Fibroblast of skin of abdomen (primary cell): ENCODE measurements around the gene RERGL. TPM values are rescaled to one million over a fixed set of nuclear protein-coding genes. Genes with fewer than 3 reads are reported as not detected.
A peak's percentile ranks its signal among the peaks of the same experiment; 100 is the strongest.
"Not testable (repeated sequence)": the region's sequence is repeated elsewhere in the genome, so short reads cannot be mapped to it uniquely, and the experiment has no call there.

Experiments
- DNase-seq: peaks from one replicate; pipeline ENCODE4 v3.0.0-alpha.2; 2013
- polyA plus RNA-seq, 2 experiments: library from polyadenylated mRNA; unstranded; fragments of 120-200 nt; gene quantifications; one replicate each; pipeline ENCODE4 v1.2.1, GENCODE V29; 2013; ENCODE audit not compliant: insufficient read length in 2 of 2

RERGL gene, protein sequence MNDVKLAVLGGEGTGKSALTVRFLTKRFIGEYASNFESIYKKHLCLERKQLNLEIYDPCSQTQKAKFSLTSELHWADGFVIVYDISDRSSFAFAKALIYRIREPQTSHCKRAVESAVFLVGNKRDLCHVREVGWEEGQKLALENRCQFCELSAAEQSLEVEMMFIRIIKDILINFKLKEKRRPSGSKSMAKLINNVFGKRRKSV
- not detected for polyA plus RNA-seq (2013, experiment 1 of 2; ENCODE audit: insufficient read length)
- not detected for polyA plus RNA-seq (2013, experiment 2 of 2; ENCODE audit: insufficient read length)

DNA sequence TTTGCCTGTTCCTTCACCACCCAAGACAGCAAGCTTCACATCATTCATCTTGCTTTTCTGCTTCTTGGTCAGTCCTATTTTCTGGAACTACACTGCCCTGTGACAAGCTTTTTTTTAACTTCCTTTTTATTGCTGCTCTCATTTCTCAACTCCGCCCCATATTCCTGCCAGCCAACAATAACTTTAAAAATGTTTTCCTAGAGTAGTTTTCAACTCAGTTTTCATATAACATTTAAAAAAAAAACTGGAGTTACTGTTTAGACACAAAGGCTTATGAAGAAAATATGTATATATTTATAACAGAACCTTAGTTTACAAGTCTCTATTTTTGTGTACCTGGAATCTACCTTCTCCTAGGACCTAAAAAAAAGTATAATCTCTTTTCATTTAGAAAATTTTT, at the start of gene RERGL:
Gene RERGL (minus strand): TSS at position 101 of the 400 bp plus-strand sequence. CDS start 53 bp downstream, at position 48.
- no peak for DNase-seq

DNA sequence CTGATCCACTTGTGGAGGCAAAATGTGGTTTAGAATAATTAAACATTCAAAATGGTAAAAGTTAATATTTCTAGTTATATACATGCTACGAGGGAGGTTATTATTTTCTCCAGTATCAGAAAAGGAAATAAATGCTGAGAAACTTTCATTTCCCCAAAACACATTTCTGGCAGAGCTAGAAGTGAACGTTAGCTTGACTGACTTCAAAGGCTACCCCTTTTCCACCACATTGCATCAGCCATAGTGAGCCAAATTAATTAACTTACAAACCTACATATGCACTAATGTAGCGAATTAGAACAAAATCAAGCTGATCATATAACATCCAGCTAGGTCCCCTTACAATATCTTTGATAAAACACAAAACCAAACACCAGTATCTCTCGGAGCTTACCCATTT, 49.3 kb upstream of the RERGL start:
- peak; percentile 8 for DNase-seq

DNA sequence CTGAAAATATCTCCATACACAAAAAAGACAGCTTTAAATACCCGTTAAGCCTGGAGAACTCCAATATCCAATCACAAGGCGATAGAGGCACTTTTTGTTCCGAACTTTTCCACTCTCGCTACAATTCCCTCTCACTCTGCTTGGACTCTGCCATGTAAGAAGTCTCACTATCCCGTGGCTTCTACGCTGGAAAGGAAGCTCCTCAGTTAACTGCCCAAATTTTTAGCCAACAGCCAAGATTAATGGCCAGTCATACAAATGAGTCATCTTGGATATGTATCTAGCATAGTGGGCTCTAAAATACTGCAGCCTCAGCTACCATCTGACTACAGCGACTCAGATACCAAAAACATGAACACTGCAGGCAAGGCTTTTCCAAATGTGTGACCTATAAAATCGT, 45.5 kb upstream of the RERGL start:
- peak; percentile 66 for DNase-seq

DNA sequence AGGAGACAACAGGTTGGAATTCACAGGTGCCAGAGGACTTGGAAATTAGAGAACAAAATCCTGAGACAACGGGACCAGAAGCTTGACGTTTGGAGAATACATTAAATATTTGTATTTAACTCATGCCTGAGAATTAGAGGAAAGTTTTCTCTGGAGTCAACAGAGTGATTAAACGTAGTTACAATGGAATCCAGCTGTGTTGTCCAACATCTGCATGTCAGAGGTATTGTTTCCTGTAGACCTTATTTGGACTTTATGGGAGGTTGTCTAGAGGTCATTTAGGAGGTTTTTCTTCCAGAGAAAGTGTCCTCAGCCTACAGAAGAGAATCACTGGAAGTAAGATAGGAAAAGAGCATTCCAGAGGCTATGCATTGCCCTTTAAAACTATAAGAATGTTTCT, 45.1 kb upstream of the RERGL start:
- DNase-seq: no peak

DNA sequence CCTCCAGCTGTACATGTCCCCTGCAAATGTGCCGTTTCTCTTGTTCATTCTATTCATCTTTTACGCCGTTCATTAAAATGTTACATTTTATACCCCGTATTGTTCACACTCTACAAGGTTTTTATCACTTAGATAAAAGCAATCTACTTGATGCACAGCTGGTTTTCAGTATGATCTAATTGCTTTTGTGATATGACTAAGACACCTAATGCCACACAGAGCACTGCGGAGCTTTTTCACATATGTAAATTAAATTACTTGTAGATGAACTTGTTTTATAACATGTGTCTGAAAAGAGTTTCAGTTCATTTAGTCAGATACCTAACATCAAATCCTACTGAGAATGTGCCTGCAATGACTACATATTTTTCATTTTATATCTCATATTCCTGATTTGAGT, 40.9 kb upstream of the RERGL start:
- DNase-seq: no peak

DNA sequence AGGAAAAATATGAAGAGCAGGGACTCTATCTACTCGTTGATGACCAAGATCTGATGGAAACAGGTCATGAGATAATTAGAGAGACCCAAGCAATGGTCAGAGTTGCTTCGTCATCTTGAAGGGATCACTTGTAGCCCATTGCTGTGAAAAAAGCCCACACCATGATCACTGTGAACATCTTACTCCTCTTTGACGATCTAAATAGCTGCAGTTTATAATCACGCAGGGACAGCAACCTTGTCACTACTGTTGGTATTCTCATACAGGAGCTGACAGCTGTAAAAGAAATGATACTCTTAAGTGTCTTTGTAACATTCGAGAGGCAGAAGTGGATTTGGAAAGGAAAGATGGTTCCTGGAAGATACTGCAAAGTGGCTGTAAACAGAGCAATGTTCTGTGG, 33.7 kb upstream of the RERGL start:
- no peak for DNase-seq

DNA sequence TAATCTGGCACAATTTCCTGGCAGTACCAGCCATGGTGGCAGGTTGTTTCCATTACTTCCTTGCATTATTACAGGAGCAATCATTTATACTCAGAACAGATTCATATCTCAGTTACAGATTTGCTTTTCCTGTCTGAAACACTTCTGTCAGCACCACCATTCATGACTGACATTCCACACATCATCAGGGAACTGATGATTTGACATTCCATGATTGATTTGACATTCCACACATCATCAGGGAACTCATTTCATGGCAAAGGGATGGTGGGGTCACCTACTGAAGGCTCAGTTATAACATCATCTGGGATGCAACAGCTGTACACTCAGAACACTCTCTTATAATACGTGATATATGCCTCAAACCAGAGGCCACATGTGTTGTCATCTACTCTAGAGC, 30.9 kb upstream of the RERGL start:
- DNase-seq: no peak

DNA sequence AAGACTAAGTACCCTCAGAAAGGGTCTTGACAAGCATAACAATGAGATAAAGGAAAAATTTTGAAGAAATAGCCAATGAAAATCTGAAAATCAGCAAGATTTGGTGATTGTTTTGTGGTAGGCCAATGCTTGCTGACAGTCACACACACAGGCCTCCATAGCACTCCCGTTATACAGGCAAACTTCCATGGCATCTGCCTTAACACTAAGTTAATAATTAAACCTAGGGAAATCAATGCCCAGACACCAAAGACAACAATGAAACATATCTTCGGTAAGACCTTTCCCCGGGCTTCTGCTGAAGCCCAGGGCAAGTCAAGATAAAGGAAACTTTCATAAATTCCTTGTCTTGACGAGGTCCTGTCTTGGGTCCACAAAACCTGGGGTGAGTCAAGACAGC, 18.6 kb upstream of the RERGL start:
- DNase-seq: no peak

DNA sequence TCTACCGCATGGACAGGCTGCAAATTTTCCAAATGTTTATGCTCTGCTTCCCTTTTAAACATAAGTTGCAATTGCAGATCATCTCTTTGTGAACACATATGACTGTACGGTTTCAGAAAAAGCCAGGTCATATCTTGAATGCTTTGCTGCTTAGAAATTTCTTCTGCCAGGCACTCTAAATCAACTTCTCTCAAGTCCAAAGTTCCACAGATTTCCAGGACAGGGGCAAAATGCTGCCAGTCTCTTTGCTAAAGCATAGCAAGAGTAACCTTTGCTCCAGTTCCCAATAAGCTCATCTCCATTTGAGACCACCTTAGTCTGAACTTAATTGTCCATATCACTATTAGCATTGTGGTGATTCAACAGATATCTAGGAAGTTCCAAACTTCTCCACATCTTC, 13.6 kb upstream of the RERGL start:
- DNase-seq: no peak

DNA sequence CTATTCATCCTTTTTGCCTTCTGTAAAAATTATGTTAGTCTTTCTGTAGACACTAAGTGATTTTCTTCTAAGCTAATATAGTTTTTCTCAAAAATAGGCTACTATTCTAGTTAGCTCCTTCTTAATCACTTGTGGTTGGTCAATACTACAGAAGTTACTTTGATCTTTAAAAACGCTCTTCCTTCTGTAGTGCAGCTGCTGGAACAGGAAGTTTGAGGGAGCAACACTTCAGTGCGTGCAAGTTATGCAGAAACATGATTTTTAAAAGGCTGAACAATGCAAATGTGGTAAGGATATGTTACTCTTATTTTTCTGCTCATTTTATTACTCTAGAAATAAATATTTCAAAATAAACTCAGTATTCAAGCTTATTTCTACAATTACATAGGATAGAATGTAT, 11.1 kb upstream of the RERGL start:
- no peak for DNase-seq

DNA sequence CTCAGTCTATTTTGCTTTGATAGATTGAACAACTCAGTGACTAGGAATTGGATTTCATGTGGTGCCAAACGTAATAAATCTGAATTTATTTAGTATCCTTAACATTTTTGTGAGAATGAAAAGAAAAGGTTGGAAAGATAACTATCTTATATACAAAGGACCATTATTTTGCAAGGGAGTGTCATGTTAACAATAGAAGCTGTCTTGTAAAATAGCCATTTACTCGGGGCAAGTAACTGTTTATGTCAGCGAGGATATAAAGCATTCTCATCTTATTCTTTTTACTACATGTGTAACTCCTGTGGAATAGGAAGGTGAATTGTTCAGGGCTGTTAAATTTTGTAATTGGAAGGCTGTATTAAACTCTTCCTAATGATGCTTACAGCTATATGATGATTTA, 5.9 kb downstream of the RERGL start:
- DNase-seq: no peak

DNA sequence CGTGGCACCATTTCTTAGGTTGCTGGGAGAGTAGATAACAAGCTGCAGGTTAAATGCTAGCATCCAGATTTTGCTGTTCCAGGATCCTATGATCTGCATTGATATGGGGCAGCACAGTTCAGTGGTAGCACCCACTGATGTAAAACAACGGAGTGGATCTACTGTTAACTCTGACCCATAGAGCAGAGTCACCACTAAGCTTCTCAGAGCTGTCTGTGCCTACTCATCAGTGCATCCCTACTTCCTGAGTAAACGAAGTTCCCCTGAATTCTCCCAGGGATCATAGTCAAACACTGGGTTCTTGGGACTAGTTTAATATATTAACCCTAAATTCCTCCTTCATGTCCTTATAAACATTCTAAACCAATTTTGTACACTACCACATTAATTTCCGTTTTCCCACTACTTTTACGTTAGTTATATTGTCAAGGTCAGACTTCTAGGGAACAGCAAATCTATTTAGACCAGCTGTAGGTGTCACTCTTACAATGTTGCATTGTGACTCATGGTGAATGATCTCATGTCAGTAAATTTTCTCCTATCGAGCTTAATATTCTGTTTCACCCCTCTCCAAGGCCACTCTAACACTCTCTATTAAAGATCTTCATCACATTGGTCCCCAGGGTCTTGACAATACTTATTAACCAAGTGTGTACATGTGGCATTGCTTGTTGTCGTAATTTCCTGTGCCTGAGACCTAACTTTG, 10.3 kb downstream of the RERGL start:
- no peak for DNase-seq

DNA sequence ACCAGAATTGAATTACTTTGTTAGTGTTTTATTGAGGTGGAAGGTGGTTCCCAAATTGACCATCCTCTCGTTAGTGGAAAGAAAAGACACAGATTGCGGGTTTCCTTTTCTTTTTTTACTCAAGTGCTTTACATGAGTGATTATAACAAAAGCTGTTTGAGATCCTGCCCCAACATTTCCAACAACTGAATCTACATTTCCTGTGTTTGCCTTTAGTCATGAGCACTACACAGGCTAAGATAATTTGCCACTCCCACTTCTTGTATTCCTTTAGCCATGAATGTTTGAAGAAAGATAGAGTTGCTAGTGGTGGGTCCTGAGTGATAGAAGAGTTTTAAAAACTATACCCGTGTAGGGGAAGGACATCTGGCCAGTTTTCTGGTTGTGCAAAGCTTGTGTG, 16.0 kb downstream of the RERGL start:
- no peak for DNase-seq

DNA sequence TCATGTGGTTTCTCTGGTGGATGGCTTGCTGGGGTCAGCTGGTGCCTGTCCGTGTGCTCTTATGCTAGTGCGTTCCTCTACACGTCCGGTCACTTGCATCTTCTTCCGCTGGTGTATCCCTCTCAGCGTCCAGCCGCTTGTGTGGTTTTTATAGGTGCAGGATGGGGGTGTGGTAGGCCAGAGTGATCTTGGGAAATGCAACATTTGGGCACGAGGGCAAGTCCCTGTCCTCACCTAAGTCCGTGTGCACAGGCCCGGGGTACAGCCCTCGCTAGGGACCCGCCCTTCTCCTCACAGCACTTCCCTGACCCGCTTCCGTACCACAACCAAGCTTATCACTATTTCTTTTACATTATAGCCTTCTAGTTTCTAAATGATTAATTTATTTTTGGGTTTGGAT, 17.3 kb downstream of the RERGL start:
- no peak for DNase-seq

DNA sequence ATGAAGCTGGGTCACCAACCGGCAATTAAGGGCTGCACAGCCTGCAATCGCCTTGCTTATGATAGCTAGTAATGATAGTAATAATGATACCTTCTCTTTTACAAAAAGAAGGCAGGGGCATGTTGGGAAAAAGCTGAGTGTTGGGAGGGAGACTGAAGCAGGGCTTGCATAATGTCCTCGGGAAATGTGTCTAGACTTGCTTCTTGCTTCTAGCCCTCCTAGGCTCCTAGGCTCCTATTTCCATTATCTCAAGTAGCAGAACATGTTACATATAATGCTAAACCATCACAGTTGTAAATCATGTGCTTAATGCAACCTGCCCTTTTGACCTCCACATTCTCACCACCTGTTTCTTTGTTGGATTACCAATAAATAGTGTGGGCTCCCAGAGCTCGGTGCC, 18.7 kb downstream of the RERGL start:
- no peak for DNase-seq

DNA sequence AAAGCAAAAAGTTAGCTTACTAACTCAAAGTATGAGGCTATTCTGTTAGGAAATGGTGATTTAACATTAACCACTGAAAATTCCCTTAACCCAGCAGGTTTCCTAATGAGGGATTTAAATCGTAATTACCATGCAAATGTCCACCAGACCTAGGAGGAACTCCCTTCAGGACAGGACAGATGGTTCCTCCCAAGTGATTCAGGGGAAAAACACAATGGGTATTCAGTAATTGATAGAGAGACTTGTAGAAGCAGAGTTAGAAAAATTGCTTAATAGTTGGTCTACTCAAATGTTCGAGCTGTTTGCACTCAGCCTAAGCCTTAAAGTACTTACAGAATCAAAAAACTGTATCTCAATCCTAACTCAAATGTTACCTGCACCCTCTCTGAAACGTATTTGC, 21.6 kb downstream of the RERGL start:
- DNase-seq: no peak

DNA sequence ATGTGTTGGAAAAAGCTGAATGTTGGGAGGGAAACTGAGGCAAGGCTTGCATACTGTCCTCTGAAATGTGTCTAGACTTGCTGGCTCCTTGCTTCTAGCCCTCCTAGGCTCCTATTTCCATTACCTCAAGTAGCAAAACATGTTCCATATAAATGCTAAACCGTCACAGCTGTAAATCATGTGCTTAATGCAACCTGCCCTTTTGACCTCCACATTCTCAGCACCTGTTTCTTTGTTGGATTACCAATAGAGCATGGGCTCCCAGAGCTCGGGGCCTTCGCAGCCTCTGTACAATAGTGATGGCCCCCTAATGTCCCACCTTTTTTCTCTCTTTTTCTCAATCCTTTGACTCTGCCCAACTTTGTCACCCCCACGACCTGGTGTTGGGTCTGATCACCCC, 23.3 kb downstream of the RERGL start:
- DNase-seq: no peak

DNA sequence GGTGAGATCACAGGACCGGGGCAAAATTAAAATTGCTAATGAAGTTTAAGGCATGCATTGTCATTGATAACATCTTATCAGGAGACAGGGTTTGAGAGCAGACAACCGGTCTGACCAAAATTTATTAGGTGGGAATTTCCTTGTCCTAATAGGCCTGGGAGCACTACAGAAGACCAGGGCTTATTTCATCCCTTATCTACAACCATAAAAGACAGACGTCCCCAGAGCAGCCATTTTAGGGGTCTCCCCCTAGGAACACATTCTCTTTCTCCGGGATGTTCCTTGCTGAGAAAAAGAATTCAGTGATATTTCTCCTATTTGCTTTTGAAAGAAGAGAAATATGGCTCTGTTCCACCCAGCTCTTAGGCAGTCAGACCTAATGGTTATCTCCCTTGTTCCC, 27.1 kb downstream of the RERGL start:
- DNase-seq: not testable (repeated sequence)

DNA sequence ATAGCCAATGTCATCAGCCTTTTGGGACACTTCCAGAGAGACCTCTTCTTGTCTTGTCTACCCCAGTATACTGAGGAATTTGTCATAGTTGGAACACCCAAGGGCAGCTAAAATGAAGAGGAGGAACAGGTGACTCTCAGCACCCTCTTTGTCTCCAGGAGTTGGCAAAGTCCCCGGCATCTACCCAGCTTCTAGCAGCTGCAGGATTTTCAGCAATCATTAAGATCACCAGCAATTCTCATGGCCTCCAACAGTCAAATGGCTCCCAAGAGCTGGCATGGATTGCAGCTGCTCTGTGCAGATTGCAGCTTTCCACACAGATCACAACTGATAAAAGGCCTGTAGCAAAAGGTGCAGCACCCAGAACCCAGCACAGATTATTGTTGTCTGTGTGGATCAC, 32.9 kb downstream of the RERGL start:
- no peak for DNase-seq

DNA sequence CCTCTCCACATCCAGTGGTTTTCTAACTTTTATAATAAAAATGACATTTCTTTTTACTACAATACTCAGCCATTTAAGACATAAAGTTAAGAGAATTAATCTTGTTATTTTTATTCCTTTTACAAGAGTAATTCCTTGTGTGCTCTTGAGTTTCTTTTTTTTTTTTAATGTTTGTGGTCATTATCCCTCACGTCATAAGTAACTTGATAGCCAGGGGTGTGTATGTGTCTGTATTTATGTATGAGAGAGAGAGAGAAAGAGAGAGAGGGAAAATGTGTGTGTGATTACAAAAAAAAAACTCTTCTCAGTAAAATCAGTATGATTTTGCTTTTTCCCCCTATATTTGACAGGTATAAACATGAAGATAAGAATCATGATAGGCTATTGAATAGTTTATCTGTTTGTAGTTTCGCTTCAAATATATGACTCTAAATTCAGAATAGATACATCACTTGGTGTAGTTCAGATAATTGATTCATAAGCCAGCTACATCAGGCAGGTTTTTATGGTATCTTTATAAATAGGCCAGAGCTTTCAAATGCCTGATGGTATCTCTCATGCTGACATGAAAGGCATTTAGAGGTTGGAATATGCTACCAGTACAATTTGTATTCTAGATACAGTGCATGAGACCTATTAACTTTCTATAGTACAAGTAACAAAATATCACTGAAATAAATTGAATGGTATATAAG, 34.9 kb downstream of the RERGL start:
- no peak for DNase-seq

DNA sequence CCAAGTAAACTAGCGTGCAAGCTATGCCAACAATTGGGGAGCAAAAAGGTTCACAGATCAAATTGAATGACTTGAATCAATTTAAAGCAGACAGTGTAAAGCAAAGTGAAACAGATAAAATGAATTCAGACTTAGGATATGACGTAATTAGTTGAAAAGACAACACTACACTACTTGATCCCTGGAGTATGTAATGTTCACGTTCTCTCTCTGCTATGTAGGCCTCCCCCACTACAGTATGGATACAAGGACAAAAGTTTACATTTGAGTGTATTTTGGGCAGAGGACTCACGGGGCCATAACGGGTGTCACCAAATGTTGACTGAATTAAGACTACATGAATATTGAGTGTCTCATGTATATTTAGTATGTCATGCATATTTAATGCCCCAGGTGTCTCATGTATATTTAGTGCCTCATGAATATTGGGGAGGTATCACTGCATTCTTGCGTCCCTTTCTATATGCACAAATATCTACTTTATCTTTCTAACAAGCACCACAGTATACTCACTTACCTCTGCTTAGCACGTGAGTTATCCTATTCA, 44.5 kb downstream of the RERGL start:
- no peak for DNase-seq

DNA sequence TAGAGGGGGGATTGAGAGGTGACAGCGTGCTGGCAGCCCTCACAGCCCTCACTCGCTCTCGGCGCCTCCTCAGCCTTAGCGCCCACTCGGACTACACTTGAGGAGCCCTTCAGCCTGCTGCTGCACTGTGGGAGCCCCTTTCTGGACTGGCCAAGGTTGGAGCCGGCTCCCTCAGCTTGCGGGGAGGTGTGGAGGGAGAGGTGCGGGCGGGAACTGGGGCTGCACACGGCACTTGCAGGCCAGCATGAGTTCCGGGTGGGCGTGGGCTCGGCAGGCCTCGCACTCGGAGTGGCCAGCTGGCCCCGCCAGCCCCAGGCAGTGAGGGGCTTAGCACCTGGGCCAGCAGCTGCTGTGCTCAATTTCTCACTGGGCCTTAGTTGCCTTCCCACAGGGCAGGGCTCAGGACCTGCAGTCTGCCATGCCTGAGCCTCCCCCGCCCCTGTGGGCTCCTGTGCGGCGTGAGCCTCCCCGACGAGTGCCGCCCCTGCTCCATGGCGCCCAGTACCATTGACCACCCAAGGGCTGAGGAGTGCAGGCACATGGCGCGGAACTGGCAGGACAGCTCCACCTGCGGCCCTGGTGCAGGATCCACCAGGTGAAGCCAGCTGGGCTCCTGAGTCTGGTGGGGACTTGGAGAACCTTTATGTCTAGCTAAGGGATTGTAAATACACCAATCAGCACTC, 49.8 kb downstream of the RERGL start:
- not testable (repeated sequence) for DNase-seq
